ENCODE measurements around the gene CTNND1.
"Not testable (repeated sequence)": the region's sequence is repeated elsewhere in the genome, so short reads cannot be mapped to it uniquely, and the experiment has no call there.

CTNND1 gene

GRCh38 chr11:57788703-57789088 lies 27.1 kb downstream of the CTNND1 start:
- no peak for DNase-seq (ENCODE audit: low read depth in 2 of 2, low spot score in 1 of 2)

GRCh38 chr11:57791321-57792059 lies 29.9 kb downstream of the CTNND1 start:
- DNase-seq (ENCODE audit: low read depth in 2 of 2, low spot score in 1 of 2) = no peak

- DNase-seq (ENCODE audit: low read depth in 2 of 2, low spot score in 1 of 2) = peak; percentile 59 to 73
Observed at GRCh38 chr11:57792060-57792541, 30.5 kb downstream of the CTNND1 start.

GRCh38 chr11:57792870-57793269 lies 31.3 kb downstream of the CTNND1 start:
- DNase-seq (ENCODE audit: low read depth in 2 of 2, low spot score in 1 of 2) = no peak

GRCh38 chr11:57793351-57794115 lies 31.9 kb downstream of the CTNND1 start:
- no peak for DNase-seq (ENCODE audit: low read depth in 2 of 2, low spot score in 1 of 2)

- no peak for DNase-seq (ENCODE audit: low read depth in 2 of 2, low spot score in 1 of 2)
Observed at GRCh38 chr11:57798905-57799559, 37.4 kb downstream of the CTNND1 start.

- DNase-seq (ENCODE audit: low read depth in 2 of 2, low spot score in 1 of 2) = no peak
Observed at GRCh38 chr11:57800444-57801182, 39.0 kb downstream of the CTNND1 start.

- DNase-seq (ENCODE audit: low read depth in 2 of 2, low spot score in 1 of 2) = no peak
Observed at GRCh38 chr11:57801183-57801485, 39.5 kb downstream of the CTNND1 start.

- no peak for DNase-seq (ENCODE audit: low read depth in 2 of 2, low spot score in 1 of 2)
Observed at GRCh38 chr11:57802411-57802810, 40.8 kb downstream of the CTNND1 start.

- DNase-seq (ENCODE audit: low read depth in 2 of 2, low spot score in 1 of 2) = no peak
Observed at GRCh38 chr11:57804466-57804865, 42.9 kb downstream of the CTNND1 start.

GRCh38 chr11:57805780-57806179 lies 44.2 kb downstream of the CTNND1 start:
- DNase-seq (ENCODE audit: low read depth in 2 of 2, low spot score in 1 of 2) = no peak

GRCh38 chr11:57812634-57813033 lies 51.0 kb downstream of the CTNND1 start:
- DNase-seq (ENCODE audit: low read depth in 2 of 2, low spot score in 1 of 2) = no peak

- DNase-seq (ENCODE audit: low read depth in 2 of 2, low spot score in 1 of 2) = no peak
Observed at GRCh38 chr11:57815476-57815875, 53.9 kb downstream of the CTNND1 start.

- DNase-seq (ENCODE audit: low read depth in 2 of 2, low spot score in 1 of 2) = no peak
Observed at GRCh38 chr11:57815877-57816276, 54.3 kb downstream of the CTNND1 start.

- DNase-seq (ENCODE audit: low read depth in 2 of 2, low spot score in 1 of 2) = no peak
Observed at GRCh38 chr11:57818812-57819211, 57.2 kb downstream of the CTNND1 start.

GRCh38 chr11:57819252-57819979 lies 57.8 kb downstream of the CTNND1 start:
- no peak for DNase-seq (ENCODE audit: low read depth in 2 of 2, low spot score in 1 of 2)

- DNase-seq (ENCODE audit: low read depth in 2 of 2, low spot score in 1 of 2) = no peak
Observed at GRCh38 chr11:57823859-57824258, 62.3 kb downstream of the CTNND1 start.

- DNase-seq (ENCODE audit: low read depth in 2 of 2, low spot score in 1 of 2) = no peak
Observed at GRCh38 chr11:57834852-57835251, 73.2 kb downstream of the CTNND1 start.

GRCh38 chr11:57838609-57839008 lies 77.0 kb downstream of the CTNND1 start:
- DNase-seq (ENCODE audit: low read depth in 2 of 2, low spot score in 1 of 2) = not testable (repeated sequence)

GRCh38 chr11:57842873-57843272 lies 81.3 kb downstream of the CTNND1 start:
- no peak for DNase-seq (ENCODE audit: low read depth in 2 of 2, low spot score in 1 of 2)

GRCh38 chr11:57867966-57868365 lies 106.4 kb downstream of the CTNND1 start:
- DNase-seq (ENCODE audit: low read depth in 2 of 2, low spot score in 1 of 2) = no peak

Data from stimulated activated CD8-positive, alpha-beta memory T cell treated with anti-CD3 and anti-CD28 coated beads, Interleukin-4, amount 100 ng/mL, for 4 hours (primary cell).